Stimulated activated CD4-positive, alpha-beta T cell treated with anti-CD3 and anti-CD28 coated beads, TNF-alpha, amount 100 ng/mL, for 1 hour (primary cell): ENCODE measurements around the gene PSPC1.
"Not testable (repeated sequence)": the region's sequence is repeated elsewhere in the genome, so short reads cannot be mapped to it uniquely, and the experiment has no call there.

Experiments used
- DNase-seq, 3 donors: peaks; one replicate each; pipeline ENCODE4 v3.0.0-alpha.2; 2020; ENCODE audit warnings: low read depth in 3 of 3, low spot score in 1 of 3

The PSPC1 gene

GRCh38 chr13:19764237-19764636 is 18.5 kb downstream of the PSPC1 start:
- no peak for DNase-seq

- DNase-seq: no peak
These were observed 19.1 kb downstream of the PSPC1 start for GRCh38 chr13:19763618-19764017.

- no peak for DNase-seq
These were observed 23.1 kb downstream of the PSPC1 start for GRCh38 chr13:19759669-19760068.

GRCh38 chr13:19742643-19743042 is 40.1 kb downstream of the PSPC1 start:
- no peak for DNase-seq

- no peak for DNase-seq
These were observed 44.7 kb downstream of the PSPC1 start for GRCh38 chr13:19737844-19738557.

- DNase-seq: no peak
These were observed 56.1 kb downstream of the PSPC1 start for GRCh38 chr13:19726611-19727010.

- DNase-seq: no peak
These were observed 57.4 kb downstream of the PSPC1 start for GRCh38 chr13:19725320-19725719.

- DNase-seq: no peak
These were observed 62.7 kb downstream of the PSPC1 start for GRCh38 chr13:19720039-19720438.

- no peak for DNase-seq
These were observed 69.4 kb downstream of the PSPC1 start for GRCh38 chr13:19713186-19713965.

- not testable (repeated sequence) for DNase-seq
These were observed 73.0 kb downstream of the PSPC1 start for GRCh38 chr13:19709782-19710181.

GRCh38 chr13:19709039-19709438 is 73.7 kb downstream of the PSPC1 start:
- DNase-seq: not testable (repeated sequence)

GRCh38 chr13:19704256-19704655 is 78.5 kb downstream of the PSPC1 start:
- not testable (repeated sequence) for DNase-seq

- DNase-seq: not testable (repeated sequence)
These were observed 81.1 kb downstream of the PSPC1 start for GRCh38 chr13:19701619-19702018.

GRCh38 chr13:19700963-19701362 is 81.8 kb downstream of the PSPC1 start:
- not testable (repeated sequence) for DNase-seq

GRCh38 chr13:19695829-19696228 is 86.9 kb downstream of the PSPC1 start:
- DNase-seq: no peak

GRCh38 chr13:19695428-19695827 is 87.3 kb downstream of the PSPC1 start:
- DNase-seq: no peak

- not testable (repeated sequence) for DNase-seq
These were observed 91.3 kb downstream of the PSPC1 start for GRCh38 chr13:19691447-19691846.

- DNase-seq: no peak
These were observed 97.3 kb downstream of the PSPC1 start for GRCh38 chr13:19685437-19685836.

- DNase-seq: no peak
These were observed 97.7 kb downstream of the PSPC1 start for GRCh38 chr13:19685034-19685433.

- DNase-seq: no peak
These were observed 101.2 kb downstream of the PSPC1 start for GRCh38 chr13:19681517-19681916.

GRCh38 chr13:19680751-19681150 is 102.0 kb downstream of the PSPC1 start:
- DNase-seq: no peak

- no peak for DNase-seq
These were observed 106.6 kb downstream of the PSPC1 start for GRCh38 chr13:19676168-19676567.
